Natural killer cell (primary cell): ENCODE data around the gene NDUFAF3. TPM values are rescaled to one million over a fixed set of nuclear protein-coding genes. Genes with fewer than 3 reads are reported as not detected.

Source experiments
- ATAC-seq, 3 donors: fragments of 150-1000 bp in 2 of 3; fragments of 200-7000 bp in 1 of 3; cut with Tn5 transposase; 1 replicate in 1 of 3; 2 replicates in 2 of 3; pipeline ENCODE4 v1.10.0; 2021; ENCODE audit warnings: mild to moderate bottlenecking in 2 of 3, moderate library complexity in 2 of 3
- DNase-seq, 2 donors: peaks; one replicate each; pipeline versions ENCODE4 v3.0.0 to v3.0.0-alpha.2; 2013 to 2021; ENCODE audit warnings: mixed read lengths in 1 of 2
- H3K27ac ChIP-seq: one replicate; pipeline ENCODE4 v1.5.1; 2013; ENCODE audit warnings: mild to moderate bottlenecking, low read length
- H3K27me3 ChIP-seq: one replicate; pipeline ENCODE4 v1.6.1; 2013; ENCODE audit warnings: low read length; ENCODE audit not compliant: control insufficient read depth, insufficient read depth
- H3K36me3 ChIP-seq: one replicate; pipeline ENCODE4 v1.6.1; 2013; ENCODE audit warnings: low read length; ENCODE audit not compliant: control insufficient read depth, insufficient read depth
- H3K4me1 ChIP-seq: one replicate; pipeline ENCODE4 v1.6.1; 2013; ENCODE audit warnings: low read length; ENCODE audit not compliant: control insufficient read depth, insufficient read depth
- H3K4me3 ChIP-seq: one replicate; pipeline ENCODE4 v1.5.1; 2013; ENCODE audit warnings: low read length
- H3K9me3 ChIP-seq: one replicate; pipeline ENCODE4 v1.6.1; 2013; ENCODE audit warnings: low read length; ENCODE audit not compliant: control insufficient read depth, insufficient read depth
- H3K27ac Mint-ChIP-seq, 2 donors: one replicate each; pipeline ENCODE4 v1.8.0; 2022; ENCODE audit warnings: mild to moderate bottlenecking in 2 of 2, mixed read lengths in 2 of 2, moderate library complexity in 1 of 2
- H3K27me3 Mint-ChIP-seq, 2 donors: one replicate each; pipeline ENCODE4 v1.8.0; 2022; ENCODE audit warnings: low read depth in 2 of 2, mixed read lengths in 2 of 2
- H3K36me3 Mint-ChIP-seq: one replicate; pipeline ENCODE4 v1.8.0; 2022; ENCODE audit warnings: mixed read lengths
- H3K4me1 Mint-ChIP-seq, 2 donors: one replicate each; pipeline ENCODE4 v1.8.0; 2022; ENCODE audit warnings: mixed read lengths in 2 of 2
- H3K4me3 Mint-ChIP-seq: one replicate; pipeline ENCODE4 v1.8.0; 2022; ENCODE audit warnings: mild to moderate bottlenecking, moderate library complexity, mixed read lengths
- H3K9me3 Mint-ChIP-seq, 2 donors: one replicate each; pipeline ENCODE4 v1.8.0; 2022; ENCODE audit warnings: mixed read lengths in 2 of 2
- WGBS: methylation state at CpG from one replicate; pipeline ENCODE4 v1.1.7; 2013; ENCODE audit warnings: missing lambda C conversion rate; ENCODE audit not compliant: insufficient coverage; 5-methylcytosine and 5-hydroxymethylcytosine counted together
- intact Hi-C: fragments of 100-400 bp; cut with micrococcal nuclease; formaldehyde crosslinking; loops from one replicate; pipeline ENCODE4 v1.14.2; 2022
- total RNA-seq, 4 donors: library from RNA; stranded (reverse); fragments of 120-200 nt in 1 of 4; gene quantifications; one replicate each; pipeline versions ENCODE4 v1.2.3 to v1.2.4, GENCODE V29; 2013 to 2022
- TF ChIP-seq, protein P1 (sequence below): fragments of 200-600 bp; IDR thresholded peaks from one replicate; pipeline ENCODE4 v1.8.0; 2022; ENCODE audit warnings: antibody characterized with exemption

Gene NDUFAF3
- total RNA-seq, 3 donors from 2014 or later (not counting 1 experiment from before 2014, with no cell fraction given) = 51.0 to 72.9 (median 66.1) TPM

DNA sequence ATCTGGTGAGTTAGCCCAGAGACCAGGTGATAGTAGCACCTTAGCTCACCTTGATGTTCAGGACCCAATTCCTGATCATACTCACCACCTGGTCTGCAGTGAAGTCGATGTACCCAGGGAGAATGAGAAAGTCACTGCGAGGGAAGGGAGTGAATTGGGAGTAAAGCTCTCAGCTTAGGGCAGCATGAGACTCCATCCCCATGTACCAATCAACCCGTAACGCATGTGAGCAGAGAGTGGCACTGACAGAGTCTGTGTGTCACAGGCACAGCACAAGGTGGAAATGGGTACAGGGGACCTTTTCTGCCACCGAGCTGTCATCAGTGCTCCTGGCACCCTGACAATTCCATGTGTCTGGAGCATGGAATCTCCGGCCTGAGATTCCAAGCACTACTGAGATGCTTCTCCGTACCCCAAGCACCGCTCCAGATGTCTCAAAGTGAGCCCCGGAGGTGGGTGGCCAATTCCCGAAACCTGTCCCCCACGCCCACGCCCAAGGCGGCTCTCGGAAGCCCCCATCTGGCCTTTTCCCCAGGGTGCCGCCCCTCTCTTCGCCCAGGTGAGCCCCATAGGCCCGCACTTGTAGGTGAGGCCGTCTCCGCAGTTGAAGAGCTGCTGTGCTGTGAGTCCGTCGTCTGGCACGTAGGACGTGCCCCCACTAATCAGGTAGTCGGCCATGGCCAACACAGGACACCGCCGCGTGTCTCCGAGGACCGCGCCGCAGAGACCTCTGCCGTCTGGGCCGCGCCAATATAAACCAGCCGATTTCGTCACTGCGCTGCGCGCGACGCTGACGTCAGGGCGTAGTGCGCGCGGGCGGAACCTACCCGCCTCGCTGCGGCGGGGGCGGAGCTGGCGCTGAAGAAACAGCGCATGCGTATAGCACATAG lies 7.0 kb downstream of the NDUFAF3 start, which contains the start of gene IMPDH2:
TSS of gene IMPDH2 (minus strand) at position 726 of the 890 bp plus-strand sequence. CDS start at position 678, 48 bp downstream.
- Histone ChIP-seq H3K27me3 (no peaks in the 10 kb centered on the region), H3K9me3 (no peaks in the 10 kb centered on the region), H3K4me1 (peaks cover 14% of the 10 kb centered on the region), H3K36me3 (peaks cover 58% of the 10 kb centered on the region), H3K4me3 (peak within 1 kb of the TSS; percentile 65), H3K27ac (peak within 1 kb of the TSS; percentile 91)
- peak; percentile 96 to 99 (median 96) for ATAC-seq
- peak; percentile 94 to 98 for DNase-seq
- TF ChIP-seq, protein P1, sequence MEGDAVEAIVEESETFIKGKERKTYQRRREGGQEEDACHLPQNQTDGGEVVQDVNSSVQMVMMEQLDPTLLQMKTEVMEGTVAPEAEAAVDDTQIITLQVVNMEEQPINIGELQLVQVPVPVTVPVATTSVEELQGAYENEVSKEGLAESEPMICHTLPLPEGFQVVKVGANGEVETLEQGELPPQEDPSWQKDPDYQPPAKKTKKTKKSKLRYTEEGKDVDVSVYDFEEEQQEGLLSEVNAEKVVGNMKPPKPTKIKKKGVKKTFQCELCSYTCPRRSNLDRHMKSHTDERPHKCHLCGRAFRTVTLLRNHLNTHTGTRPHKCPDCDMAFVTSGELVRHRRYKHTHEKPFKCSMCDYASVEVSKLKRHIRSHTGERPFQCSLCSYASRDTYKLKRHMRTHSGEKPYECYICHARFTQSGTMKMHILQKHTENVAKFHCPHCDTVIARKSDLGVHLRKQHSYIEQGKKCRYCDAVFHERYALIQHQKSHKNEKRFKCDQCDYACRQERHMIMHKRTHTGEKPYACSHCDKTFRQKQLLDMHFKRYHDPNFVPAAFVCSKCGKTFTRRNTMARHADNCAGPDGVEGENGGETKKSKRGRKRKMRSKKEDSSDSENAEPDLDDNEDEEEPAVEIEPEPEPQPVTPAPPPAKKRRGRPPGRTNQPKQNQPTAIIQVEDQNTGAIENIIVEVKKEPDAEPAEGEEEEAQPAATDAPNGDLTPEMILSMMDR = peak; percentile 13
- Mint-ChIP-seq H3K36me3 (peaks cover 13% of the 10 kb centered on the region), H3K4me1 (peaks cover 23 to 35% of the 10 kb centered on the region in 2 donors), H3K27me3 (no peaks in the 10 kb centered on the region), H3K4me3 (peak within 1 kb of the TSS; percentile 96), H3K9me3 (no peaks in the 10 kb centered on the region), H3K27ac (peak within 1 kb of the TSS; percentile 99 to 100)
- intact Hi-C loops = loop anchor here (1.0 kb wide), 1 partner anchor 8 kb away; no protein-coding TSS in a partner anchor
- WGBS = 2% methylated on average over 55 of the region's 55 CpGs

DNA sequence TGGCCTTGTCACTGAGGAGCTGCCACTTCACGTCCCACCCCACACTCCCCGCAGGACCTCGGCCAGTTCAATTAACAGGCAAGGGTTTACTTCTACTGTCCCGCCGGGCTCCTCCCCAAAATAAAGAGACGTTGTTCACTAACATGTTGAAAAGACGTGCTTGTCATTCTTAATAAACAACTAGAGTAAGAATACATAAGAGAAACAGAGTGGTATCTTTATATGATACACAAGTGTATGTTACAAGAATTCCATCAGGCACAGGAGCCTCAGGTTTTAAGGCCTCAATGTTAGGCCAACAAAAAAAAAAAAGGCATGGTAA lies 7.6 kb downstream of the NDUFAF3 start:
- H3K9me3 Mint-ChIP-seq = no peaks in the 10 kb centered on the region
- H3K4me3 ChIP-seq = peak overlapping the region; percentile 65
- peak overlapping the region; percentile 91 for H3K27ac ChIP-seq

DNA sequence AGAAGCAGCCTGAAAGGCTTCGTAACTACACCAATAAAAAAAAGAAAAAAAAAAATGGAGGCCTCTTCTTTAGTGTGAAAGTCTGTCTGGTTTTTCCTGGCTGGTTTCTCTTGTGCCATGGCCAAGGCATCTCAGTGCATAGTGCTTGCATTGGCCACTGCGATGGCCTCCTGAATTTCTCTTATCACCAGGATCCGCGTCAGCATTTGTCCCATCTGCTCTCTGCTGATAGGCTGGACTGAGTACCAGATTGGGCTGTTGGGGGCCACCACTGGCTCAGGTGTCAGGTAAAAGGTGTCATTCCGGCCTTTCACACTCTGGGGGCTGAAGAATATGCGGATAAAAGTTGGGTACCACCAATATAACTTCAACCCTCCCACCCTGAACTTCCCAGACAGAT lies 8.4 kb downstream of the NDUFAF3 start:
- H3K4me3 Mint-ChIP-seq = no peak overlapping the region
- TF ChIP-seq, protein P1 = no peak
- peaks cover 54% of the 10 kb centered on the region for H3K36me3 ChIP-seq

More for the DNA sequence above, 7.6 kb downstream of the NDUFAF3 start:
- Mint-ChIP-seq H3K27ac (peak overlapping the region; percentile 99 to 100), H3K27me3 (no peaks in the 10 kb centered on the region), H3K4me3 (peak overlapping the region; percentile 96), H3K4me1 (peaks cover 23 to 35% of the 10 kb centered on the region in 2 donors), H3K36me3 (peaks cover 13% of the 10 kb centered on the region)
- TF ChIP-seq, protein P1 = no peak
- H3K27me3 ChIP-seq = no peaks in the 10 kb centered on the region
- no peaks in the 10 kb centered on the region for H3K9me3 ChIP-seq
- 4% methylated on average over 6 of the region's 7 CpGs for WGBS
- peaks cover 57% of the 10 kb centered on the region for H3K36me3 ChIP-seq
- H3K4me1 ChIP-seq = peaks cover 14% of the 10 kb centered on the region
- ATAC-seq = no peak
- DNase-seq = no peak
- intact Hi-C loops = loop anchor here (1.0 kb wide), 1 partner anchor 8 kb away; no protein-coding TSS in a partner anchor

More for the DNA sequence above, 8.4 kb downstream of the NDUFAF3 start:
- DNase-seq (no peak), ATAC-seq (no peak)
- H3K27me3 Mint-ChIP-seq = no peaks in the 10 kb centered on the region
- 97% methylated on average over 6 of the region's 6 CpGs for WGBS
- peaks cover 13% of the 10 kb centered on the region for H3K36me3 Mint-ChIP-seq
- peaks cover 23 to 33% of the 10 kb centered on the region in 2 donors for H3K4me1 Mint-ChIP-seq
- no peaks in the 10 kb centered on the region for H3K9me3 ChIP-seq
- H3K27me3 ChIP-seq = no peaks in the 10 kb centered on the region
- peaks cover 14% of the 10 kb centered on the region for H3K4me1 ChIP-seq
- peak overlapping the region; percentile 99 to 100 for H3K27ac Mint-ChIP-seq
- H3K27ac ChIP-seq = no peak overlapping the region
- intact Hi-C loops = no loop called here
- no peak overlapping the region for H3K4me3 ChIP-seq
- no peaks in the 10 kb centered on the region for H3K9me3 Mint-ChIP-seq
